Kidney (tissue), 14 donors: ENCODE measurements around the gene CFAP221. TPM values are rescaled to one million over a fixed set of nuclear protein-coding genes. Genes with fewer than 3 reads are reported as not detected.

Experiments
- DNase-seq, 5 donors: peaks; one replicate each; pipeline ENCODE4 v3.0.0-alpha.2; 2013 to 2020
- FAIRE-seq: peaks from 2 replicates; lab custom pipeline; 2012; peaks lifted over from hg19 to GRCh38; lab: Jason Lieb, UNC
- H3K27ac ChIP-seq, 2 donors: one replicate each; pipeline ENCODE4 v1.7.0; 2013; ENCODE audit warnings: low read depth in 2 of 2, low read length in 2 of 2, inconsistent platforms in 1 of 2
- H3K27me3 ChIP-seq: one replicate; pipeline ENCODE4 v1.7.1; 2013; ENCODE audit warnings: low read length, inconsistent platforms; ENCODE audit not compliant: control insufficient read depth, insufficient read depth
- H3K36me3 ChIP-seq, 3 donors: one replicate each; pipeline versions ENCODE4 v1.7.0 to v1.7.1; 2013; ENCODE audit warnings: low read length in 3 of 3, control low read depth in 1 of 3, inconsistent platforms in 1 of 3; ENCODE audit not compliant: insufficient read depth in 3 of 3, control insufficient read depth in 2 of 3
- H3K4me1 ChIP-seq, 3 donors: one replicate each; pipeline versions ENCODE4 v1.7.0 to v1.7.1; 2013; ENCODE audit warnings: low read length in 3 of 3, inconsistent platforms in 1 of 3, low read depth in 1 of 3; ENCODE audit not compliant: control insufficient read depth in 2 of 3, insufficient read depth in 2 of 3
- H3K4me3 ChIP-seq, 3 donors: one replicate each; pipeline versions ENCODE4 v1.7.0 to v1.8.1; 2013; ENCODE audit warnings: low read length in 3 of 3, control low read depth in 1 of 3, inconsistent platforms in 1 of 3
- H3K9ac ChIP-seq, 3 donors: one replicate each; pipeline versions ENCODE4 v1.7.0 to v1.7.1; 2013; ENCODE audit warnings: low read length in 3 of 3, control low read depth in 1 of 3, inconsistent platforms in 1 of 3
- H3K9me3 ChIP-seq, 3 donors: one replicate each; pipeline versions ENCODE4 v1.7.0 to v1.7.1; 2013; ENCODE audit warnings: low read length in 3 of 3, control low read depth in 1 of 3, inconsistent platforms in 1 of 3; ENCODE audit not compliant: control insufficient read depth in 2 of 3, insufficient read depth in 1 of 3
- intact Hi-C: fragments of 100-400 bp; cut with DNase I; formaldehyde crosslinking; loops from one replicate; pipeline ENCODE4 v1.11.1; 2022
- polyA plus RNA-seq: library from polyadenylated mRNA; stranded (reverse); fragments of 350-450 nt; fragmentation: Illumina TruSeq; extraction: RNeasy Lipid Tissue Mini Kit (QIAGEN cat#74804); gene quantifications from one replicate; pipeline ENCODE4 v1.2.3, GENCODE V29; 2014; ENCODE audit warnings: low read depth, low replicate concordance; ENCODE audit not compliant: insufficient read depth
- total RNA-seq: library from RNA; stranded (reverse); fragmentation: NEBNext Ultra II Directional; extraction: Animal tissue kit (Norgen Biotek cat#: 25700); gene quantifications from one replicate; pipeline ENCODE4 v1.2.1, GENCODE V29; 2021
- TF ChIP-seq, protein P1 (sequence below): IDR thresholded peaks from 3 replicates; pipeline ENCODE4 v1.5.1; 2012; ENCODE audit warnings: mild to moderate bottlenecking, moderate library complexity, borderline replicate concordance; ENCODE audit not compliant: insufficient read depth; ENCODE audit errors: extremely low read depth
- donor health status: control.
- donor health status: control.
- donor health status: control.
- donor health status: control.
- donor health status: control.
- donor health status: DM: yes; HTN: yes; CAD: no.
- donor health status: Normal renal cell carcinoma (clear cell type).

Gene CFAP221
- total and polyA plus RNA-seq, 2 donors from 2014 or later = 15.9 to 58.7 TPM

DNA sequence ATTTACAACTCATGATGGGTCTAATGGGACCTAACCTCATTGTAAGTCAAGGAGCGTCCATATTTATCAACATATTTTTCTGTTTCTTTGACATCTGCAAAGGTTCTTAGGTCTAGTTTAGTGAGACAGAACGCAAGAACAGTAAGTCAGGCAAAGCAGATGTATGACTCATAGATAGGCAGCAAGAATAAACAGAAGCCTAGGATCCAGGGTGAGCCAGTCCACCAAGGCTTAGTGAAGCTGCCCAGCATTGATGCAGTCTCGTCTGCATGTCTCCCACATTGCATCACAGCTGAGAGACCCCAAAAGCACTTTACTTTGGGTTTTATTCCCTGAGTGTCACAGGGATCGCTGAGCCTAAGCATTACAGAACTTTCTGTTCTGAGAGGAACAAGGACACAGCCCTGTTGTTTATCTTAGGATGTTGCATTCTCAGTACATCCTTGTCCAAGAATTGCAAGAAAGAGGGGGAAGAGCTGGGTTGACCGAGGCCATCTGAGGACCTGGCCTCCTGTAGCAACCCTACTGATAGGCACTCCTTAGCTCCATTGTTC lies 105.2 kb downstream of the CFAP221 start:
- no peaks in the 10 kb centered on the region for H3K4me1 ChIP-seq
- intact Hi-C loops = no loop called here
- no peak overlapping the region for H3K4me3 ChIP-seq
- H3K36me3 ChIP-seq = no peaks in the 10 kb centered on the region
- FAIRE-seq (no peak), DNase-seq (no peak)
- peaks cover 0 to 5% (median 0%) of the 10 kb centered on the region in 3 donors for H3K9me3 ChIP-seq
- no peak overlapping the region for H3K27ac ChIP-seq
- TF ChIP-seq, protein P1, sequence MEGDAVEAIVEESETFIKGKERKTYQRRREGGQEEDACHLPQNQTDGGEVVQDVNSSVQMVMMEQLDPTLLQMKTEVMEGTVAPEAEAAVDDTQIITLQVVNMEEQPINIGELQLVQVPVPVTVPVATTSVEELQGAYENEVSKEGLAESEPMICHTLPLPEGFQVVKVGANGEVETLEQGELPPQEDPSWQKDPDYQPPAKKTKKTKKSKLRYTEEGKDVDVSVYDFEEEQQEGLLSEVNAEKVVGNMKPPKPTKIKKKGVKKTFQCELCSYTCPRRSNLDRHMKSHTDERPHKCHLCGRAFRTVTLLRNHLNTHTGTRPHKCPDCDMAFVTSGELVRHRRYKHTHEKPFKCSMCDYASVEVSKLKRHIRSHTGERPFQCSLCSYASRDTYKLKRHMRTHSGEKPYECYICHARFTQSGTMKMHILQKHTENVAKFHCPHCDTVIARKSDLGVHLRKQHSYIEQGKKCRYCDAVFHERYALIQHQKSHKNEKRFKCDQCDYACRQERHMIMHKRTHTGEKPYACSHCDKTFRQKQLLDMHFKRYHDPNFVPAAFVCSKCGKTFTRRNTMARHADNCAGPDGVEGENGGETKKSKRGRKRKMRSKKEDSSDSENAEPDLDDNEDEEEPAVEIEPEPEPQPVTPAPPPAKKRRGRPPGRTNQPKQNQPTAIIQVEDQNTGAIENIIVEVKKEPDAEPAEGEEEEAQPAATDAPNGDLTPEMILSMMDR = no peak
- H3K9ac ChIP-seq = no peak overlapping the region
- no peaks in the 10 kb centered on the region for H3K27me3 ChIP-seq

DNA sequence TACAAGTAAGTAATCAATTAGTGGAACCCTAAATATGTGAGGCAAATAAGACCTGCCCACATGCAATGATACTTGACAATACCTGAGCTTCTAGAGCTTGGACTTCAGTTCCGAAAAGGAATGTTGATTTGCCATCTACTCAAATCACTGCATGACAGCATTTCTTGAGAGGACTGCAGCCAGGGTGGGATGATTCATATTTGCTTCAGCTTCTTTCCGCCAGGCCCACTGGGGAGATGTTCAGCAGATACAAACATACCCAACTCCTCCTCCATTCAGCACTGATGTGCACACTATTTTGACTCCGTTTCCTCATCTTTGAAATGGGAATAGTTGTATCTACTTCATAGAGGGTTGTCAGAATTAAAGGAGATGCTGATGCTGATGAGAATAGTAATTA lies 106.0 kb downstream of the CFAP221 start:
- Histone ChIP-seq H3K4me1 (no peaks in the 10 kb centered on the region), H3K27ac (no peak overlapping the region), H3K4me3 (no peak overlapping the region), H3K9ac (no peak overlapping the region), H3K9me3 (peaks cover 0 to 5% (median 0%) of the 10 kb centered on the region in 3 donors), H3K36me3 (no peaks in the 10 kb centered on the region), H3K27me3 (no peaks in the 10 kb centered on the region)
- DNase-seq = no peak
- intact Hi-C loops = no loop called here
- FAIRE-seq = no peak
- TF ChIP-seq, protein P1 = no peak

DNA sequence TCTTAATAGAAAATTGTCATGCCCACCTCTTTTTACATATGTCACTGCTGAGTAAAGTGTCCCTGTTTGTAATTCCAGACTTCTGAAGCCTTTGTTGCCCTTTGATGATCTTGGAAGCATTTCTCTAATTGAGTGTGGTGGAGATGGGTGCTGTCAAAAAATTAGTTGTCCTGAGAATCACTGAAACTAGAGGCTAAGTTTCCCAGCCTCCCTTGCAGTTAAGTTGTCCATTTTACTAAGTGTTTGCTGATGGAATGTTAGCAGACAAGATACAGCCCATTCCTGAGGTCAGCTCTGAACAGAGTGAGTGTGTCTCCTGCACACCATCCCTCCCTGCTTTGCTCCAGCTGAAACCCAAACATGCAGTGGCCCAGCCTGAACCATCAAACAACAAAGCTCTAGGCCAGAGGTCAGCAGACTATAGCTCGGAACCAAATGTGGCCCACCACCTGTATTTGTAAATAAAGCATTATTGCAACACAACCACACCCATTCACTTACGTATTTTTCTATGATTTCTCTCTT lies 106.7 kb downstream of the CFAP221 start:
- no peak overlapping the region for H3K27ac ChIP-seq
- no peak overlapping the region for H3K9ac ChIP-seq
- no peaks in the 10 kb centered on the region for H3K4me1 ChIP-seq
- DNase-seq (no peak), FAIRE-seq (no peak)
- intact Hi-C loops = no loop called here
- no peaks in the 10 kb centered on the region for H3K27me3 ChIP-seq
- TF ChIP-seq, protein P1 = no peak
- H3K9me3 ChIP-seq = peaks cover 0 to 5% (median 0%) of the 10 kb centered on the region in 3 donors
- no peaks in the 10 kb centered on the region for H3K36me3 ChIP-seq
- no peak overlapping the region for H3K4me3 ChIP-seq
